Pancreas (tissue), 10 donors: ENCODE measurements around the gene NKPD1. TPM values are rescaled to one million over a fixed set of nuclear protein-coding genes. Genes with fewer than 3 reads are reported as not detected.
A peak's percentile ranks its signal among the peaks of the same experiment; 100 is the strongest.

ENCODE experiments used
- ATAC-seq, 4 donors: fragments of 200-7000 bp; cut with Tn5 transposase; one replicate each; pipeline versions ENCODE4 v1.8.0 to v1.9.1; 2020; ENCODE audit warnings: mild to moderate bottlenecking in 4 of 4, moderate library complexity in 4 of 4
- DNase-seq, 6 donors: peaks; one replicate each; pipeline ENCODE4 v3.0.0-alpha.2; 2020
- FAIRE-seq: peaks from 2 replicates; lab custom pipeline; 2012; peaks lifted over from hg19 to GRCh38; lab: Jason Lieb, UNC
- H3K27ac ChIP-seq, 4 donors: fragments of 200-600 bp; sonication (generic); 1 replicate in 3 of 4; 2 replicates in 1 of 4; pipeline versions ENCODE4 v1.5.0 to v1.8.0; 2020
- H3K27me3 ChIP-seq, 4 donors: fragments of 200-600 bp; one replicate each; pipeline ENCODE4 v1.8.0; 2021
- H3K36me3 ChIP-seq, 3 donors: fragments of 200-600 bp; sonication (generic) in 1 of 3; one replicate each; pipeline versions ENCODE4 v1.5.0 to v1.8.0; 2020 to 2021
- H3K4me1 ChIP-seq, 3 donors: fragments of 200-600 bp; one replicate each; pipeline ENCODE4 v1.8.0; 2021
- H3K4me3 ChIP-seq, 4 donors: fragments of 200-600 bp; sonication (generic) in 2 of 4; one replicate each; pipeline versions ENCODE4 v1.5.0 to v1.8.0; 2020 to 2021
- H3K9me3 ChIP-seq, 4 donors: fragments of 200-600 bp; one replicate each; pipeline ENCODE4 v1.8.0; 2021
- whole genome bisulfite sequencing, 2 donors: extraction: QIAGEN DNeasy Blood & Tissue Kit; methylation state at CpG; one replicate each; pipeline ENCODE4 v1.1.7; 2013; 5-methylcytosine and 5-hydroxymethylcytosine counted together
- intact Hi-C, 3 donors: fragments of 100-400 bp; cut with DNase I; formaldehyde crosslinking; loops; one replicate each; pipeline versions ENCODE4 v1.11.1 to v1.14.2; 2022
- polyA plus RNA-seq, 2 donors: library from polyadenylated mRNA; stranded (reverse); fragments of 200-250 nt; gene quantifications; one replicate each; pipeline ENCODE4 v1.2.3, GENCODE V29; 2013
- total RNA-seq, 6 donors: library from RNA; stranded (reverse); fragmentation: NEBNext Ultra II Directional in 4 of 6; extraction: Animal tissue kit (Norgen Biotek cat#: 25700) in 4 of 6; gene quantifications; one replicate each; pipeline versions ENCODE4 v1.2.1 to v1.2.4, GENCODE V29; 2021 to 2023
- TF ChIP-seq, protein P1 (sequence below), 4 donors: fragments of 200-600 bp; sonication (generic) in 3 of 4; IDR thresholded peaks; one replicate each; pipeline versions ENCODE4 v1.5.0 to v1.8.0; 2021; ENCODE audit warnings: antibody characterized with exemption in 4 of 4
- donor health status: healthy with polysubstance abuse.
- donor health status: DM: no; HTN: no; CAD: no; lungs with moderate emphysema.
- donor health status: DM: no; HTN: no; CAD: no.
- donor health status: control.
- donor health status: control.
- donor health status: Bipolar disorder and iron deficiency.
- donor health status: DM: yes; HTN: yes; CAD: no.
- donor health status: DM: no; HTN: no; CAD: no.
- donor health status: DM: no; HTN: no; CAD: no.
- donor health status: DM: yes; HTN: yes; CAD: no.

Gene NKPD1
- total and polyA plus RNA-seq, 8 donors, result 0.03 to 0.33 (median 0.14) TPM; not detected in 4

DNA sequence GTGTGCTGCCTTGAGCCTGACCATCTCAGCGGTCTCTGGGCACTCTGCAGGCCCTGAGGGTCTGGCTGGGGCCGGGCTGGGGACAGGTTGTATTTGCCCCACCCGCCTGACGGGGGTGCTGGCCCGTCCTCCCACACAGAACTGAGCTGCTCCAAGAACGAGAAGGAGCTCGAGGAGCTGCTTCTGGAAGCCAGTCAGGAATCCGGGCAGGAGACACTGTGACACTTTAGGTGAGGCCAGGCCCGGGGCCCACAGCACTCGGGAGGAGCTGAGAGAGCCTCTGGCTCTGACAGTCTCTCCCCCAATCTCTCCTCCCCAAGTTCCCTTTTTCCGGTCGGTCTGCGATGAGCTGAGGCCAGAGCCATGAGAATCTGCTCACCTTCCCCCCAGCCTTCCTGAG is 14.5 kb downstream of the NKPD1 start:
- DNase-seq (peak in 1 of 6 donors; percentile 57), ATAC-seq (no peak)

DNA sequence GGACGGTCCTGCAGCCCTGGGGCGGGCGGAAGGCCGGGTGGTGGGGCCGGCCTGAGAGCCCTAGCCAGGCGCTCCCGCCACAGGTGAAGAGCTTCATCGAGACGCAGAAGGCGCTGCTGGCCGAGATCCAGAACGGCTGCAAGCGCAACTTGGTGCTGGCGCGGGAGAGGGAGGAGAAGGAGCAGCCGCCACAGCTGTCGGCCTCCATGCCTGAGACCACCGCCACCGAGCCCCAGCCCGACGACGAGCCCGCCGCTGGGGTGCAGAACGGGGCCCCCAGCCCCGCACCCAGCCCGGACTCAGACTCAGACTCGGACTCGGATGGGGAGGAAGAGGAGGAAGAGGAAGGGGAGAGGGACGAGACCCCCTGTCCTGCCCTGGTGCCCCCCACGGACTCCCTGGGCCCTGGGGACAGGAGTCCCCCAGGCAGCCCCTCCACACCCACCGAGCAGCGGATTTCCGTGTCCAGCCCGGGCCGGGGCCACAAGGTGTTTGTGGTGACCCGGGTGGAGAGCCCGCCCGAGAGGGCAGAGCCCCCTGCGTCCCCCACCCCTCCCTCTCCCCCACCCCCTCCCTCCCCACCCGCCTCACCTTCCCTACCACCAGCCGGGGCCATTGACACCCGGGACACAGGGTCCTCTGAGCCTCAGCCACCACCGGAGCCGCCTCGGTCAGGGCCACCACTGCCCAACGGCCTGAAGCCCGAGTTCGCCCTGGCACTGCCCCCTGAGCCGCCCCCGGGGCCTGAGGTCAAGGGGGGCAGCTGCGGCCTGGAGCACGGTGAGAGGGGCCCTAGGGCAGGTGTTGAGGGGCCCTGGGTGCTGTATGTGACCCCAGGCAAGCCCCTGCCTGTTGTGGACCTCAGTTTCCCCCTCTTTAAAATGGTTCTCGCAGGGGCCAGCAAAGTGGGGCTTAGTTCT is 15.3 kb downstream of the NKPD1 start:
- Histone ChIP-seq H3K27me3 (no peaks in the 10 kb centered on the region), H3K4me1 (no peaks in the 10 kb centered on the region), H3K4me3 (no peak overlapping the region), H3K36me3 (peaks cover 0 to 17% (median 0%) of the 10 kb centered on the region in 3 donors), H3K9me3 (no peaks in the 10 kb centered on the region), H3K27ac (no peak overlapping the region)
- WGBS, 2 donors, result 92 to 94% methylated on average over 28 to 54 of the region's 54 CpGs
- peak in 1 of 6 donors; percentile 74 for DNase-seq
- no peak for ATAC-seq
- intact Hi-C loops, result no loop called here
- TF ChIP-seq, protein P1, sequence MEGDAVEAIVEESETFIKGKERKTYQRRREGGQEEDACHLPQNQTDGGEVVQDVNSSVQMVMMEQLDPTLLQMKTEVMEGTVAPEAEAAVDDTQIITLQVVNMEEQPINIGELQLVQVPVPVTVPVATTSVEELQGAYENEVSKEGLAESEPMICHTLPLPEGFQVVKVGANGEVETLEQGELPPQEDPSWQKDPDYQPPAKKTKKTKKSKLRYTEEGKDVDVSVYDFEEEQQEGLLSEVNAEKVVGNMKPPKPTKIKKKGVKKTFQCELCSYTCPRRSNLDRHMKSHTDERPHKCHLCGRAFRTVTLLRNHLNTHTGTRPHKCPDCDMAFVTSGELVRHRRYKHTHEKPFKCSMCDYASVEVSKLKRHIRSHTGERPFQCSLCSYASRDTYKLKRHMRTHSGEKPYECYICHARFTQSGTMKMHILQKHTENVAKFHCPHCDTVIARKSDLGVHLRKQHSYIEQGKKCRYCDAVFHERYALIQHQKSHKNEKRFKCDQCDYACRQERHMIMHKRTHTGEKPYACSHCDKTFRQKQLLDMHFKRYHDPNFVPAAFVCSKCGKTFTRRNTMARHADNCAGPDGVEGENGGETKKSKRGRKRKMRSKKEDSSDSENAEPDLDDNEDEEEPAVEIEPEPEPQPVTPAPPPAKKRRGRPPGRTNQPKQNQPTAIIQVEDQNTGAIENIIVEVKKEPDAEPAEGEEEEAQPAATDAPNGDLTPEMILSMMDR (IDR thresholded peaks at IDR 0.05), result no peak
- FAIRE-seq, result no peak

More for the DNA sequence above, 14.5 kb downstream of the NKPD1 start:
- no peaks in the 10 kb centered on the region for H3K27me3 ChIP-seq
- H3K9me3 ChIP-seq, result no peaks in the 10 kb centered on the region
- no peak overlapping the region for H3K4me3 ChIP-seq
- TF ChIP-seq, protein P1 (IDR thresholded peaks at IDR 0.05), result no peak
- H3K27ac ChIP-seq, result no peak overlapping the region
- no peaks in the 10 kb centered on the region for H3K4me1 ChIP-seq
- intact Hi-C loops, result no loop called here
- WGBS, 2 donors, result 93 to 95% methylated on average over 13 of the region's 13 CpGs
- FAIRE-seq, result no peak
- H3K36me3 ChIP-seq, result peaks cover 0 to 17% (median 0%) of the 10 kb centered on the region in 3 donors

GRCh38 chr19:45144431-45145269 is 16.1 kb downstream of the NKPD1 start:
- Histone ChIP-seq H3K36me3 (peaks cover 0 to 17% (median 0%) of the 10 kb centered on the region in 3 donors), H3K4me3 (no peak overlapping the region), H3K9me3 (no peaks in the 10 kb centered on the region), H3K27ac (no peak overlapping the region), H3K4me1 (no peaks in the 10 kb centered on the region), H3K27me3 (no peaks in the 10 kb centered on the region)
- WGBS, 2 donors, result 96% methylated on average over 49 to 53 of the region's 53 CpGs
- FAIRE-seq, result no peak
- TF ChIP-seq, protein P1 (IDR thresholded peaks at IDR 0.05), result no peak
- DNase-seq, result peak in 1 of 6 donors; percentile 72
- intact Hi-C loops, result no loop called here
- no peak for ATAC-seq

- Histone ChIP-seq H3K4me1 (no peaks in the 10 kb centered on the region), H3K9me3 (no peaks in the 10 kb centered on the region), H3K4me3 (no peak overlapping the region), H3K27ac (no peak overlapping the region), H3K36me3 (peaks cover 0 to 17% (median 0%) of the 10 kb centered on the region in 3 donors), H3K27me3 (no peaks in the 10 kb centered on the region)
- TF ChIP-seq, protein P1 (IDR thresholded peaks at IDR 0.05), result no peak
- ATAC-seq (no peak), DNase-seq (peak in 1 of 6 donors; percentile 40), FAIRE-seq (no peak)
- intact Hi-C loops, result no loop called here
- WGBS, 2 donors, result 76 to 81% methylated on average over 9 of the region's 9 CpGs
Observed at GRCh38 chr19:45142726-45143110, 18.1 kb downstream of the NKPD1 start.
